ENCODE data around the gene RFX3.

- TF ChIP-seq CTCF (IDR thresholded peaks at IDR 0.05): no peak
- TF ChIP-seq EP300 (IDR thresholded peaks at IDR 0.05): no peak
- no peak for TF ChIP-seq POLR2A (IDR thresholded peaks at IDR 0.05)
These were observed 311.1 kb downstream of the RFX3 start for GRCh38 chr9:3214741-3215140.
